22Rv1 (cell line): Measurements from ENCODE around the gene SAMD4A.
A peak's percentile ranks its signal among the peaks of the same experiment; 100 is the strongest.

Experiments used
- H3K27ac ChIP-seq: fragments of 450-650 bp; 2 replicates; pipeline ENCODE4 v1.5.1; 2017
- ZFX ChIP-seq: fragments of 450-650 bp; IDR thresholded peaks from 2 replicates; pipeline ENCODE4 v1.6.1; 2017; ENCODE audit warnings: antibody characterized with exemption, borderline replicate concordance
- TF ChIP-seq, protein P1 (sequence below): fragments of 450-650 bp; IDR thresholded peaks from 2 replicates; pipeline ENCODE4 v1.5.1; 2017; ENCODE audit warnings: mild to moderate bottlenecking

Gene SAMD4A

DNA sequence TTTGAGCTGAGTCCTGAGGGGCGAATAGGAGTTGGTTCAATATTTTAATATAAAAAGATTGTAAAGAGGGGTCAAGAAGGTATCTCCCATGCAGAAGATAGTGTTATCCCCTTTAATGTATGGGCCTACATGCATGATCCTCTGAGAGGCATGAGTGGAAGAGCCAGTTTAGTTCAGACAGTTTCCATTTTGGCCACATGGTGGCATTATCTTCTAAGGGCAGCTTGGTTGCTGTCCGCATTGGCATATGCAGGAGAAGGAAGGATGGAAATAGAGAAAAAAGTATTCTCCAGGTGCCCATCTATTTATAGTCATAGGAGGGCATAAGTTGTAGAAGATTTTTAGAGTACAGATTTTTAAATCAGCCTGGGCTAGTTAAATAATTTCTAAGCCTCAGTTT is 5.4 kb downstream of the SAMD4A start:
- no peak overlapping the region for H3K27ac ChIP-seq
- TF ChIP-seq ZFX, result no peak
- TF ChIP-seq, protein P1, sequence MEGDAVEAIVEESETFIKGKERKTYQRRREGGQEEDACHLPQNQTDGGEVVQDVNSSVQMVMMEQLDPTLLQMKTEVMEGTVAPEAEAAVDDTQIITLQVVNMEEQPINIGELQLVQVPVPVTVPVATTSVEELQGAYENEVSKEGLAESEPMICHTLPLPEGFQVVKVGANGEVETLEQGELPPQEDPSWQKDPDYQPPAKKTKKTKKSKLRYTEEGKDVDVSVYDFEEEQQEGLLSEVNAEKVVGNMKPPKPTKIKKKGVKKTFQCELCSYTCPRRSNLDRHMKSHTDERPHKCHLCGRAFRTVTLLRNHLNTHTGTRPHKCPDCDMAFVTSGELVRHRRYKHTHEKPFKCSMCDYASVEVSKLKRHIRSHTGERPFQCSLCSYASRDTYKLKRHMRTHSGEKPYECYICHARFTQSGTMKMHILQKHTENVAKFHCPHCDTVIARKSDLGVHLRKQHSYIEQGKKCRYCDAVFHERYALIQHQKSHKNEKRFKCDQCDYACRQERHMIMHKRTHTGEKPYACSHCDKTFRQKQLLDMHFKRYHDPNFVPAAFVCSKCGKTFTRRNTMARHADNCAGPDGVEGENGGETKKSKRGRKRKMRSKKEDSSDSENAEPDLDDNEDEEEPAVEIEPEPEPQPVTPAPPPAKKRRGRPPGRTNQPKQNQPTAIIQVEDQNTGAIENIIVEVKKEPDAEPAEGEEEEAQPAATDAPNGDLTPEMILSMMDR, result peak; percentile 70

DNA sequence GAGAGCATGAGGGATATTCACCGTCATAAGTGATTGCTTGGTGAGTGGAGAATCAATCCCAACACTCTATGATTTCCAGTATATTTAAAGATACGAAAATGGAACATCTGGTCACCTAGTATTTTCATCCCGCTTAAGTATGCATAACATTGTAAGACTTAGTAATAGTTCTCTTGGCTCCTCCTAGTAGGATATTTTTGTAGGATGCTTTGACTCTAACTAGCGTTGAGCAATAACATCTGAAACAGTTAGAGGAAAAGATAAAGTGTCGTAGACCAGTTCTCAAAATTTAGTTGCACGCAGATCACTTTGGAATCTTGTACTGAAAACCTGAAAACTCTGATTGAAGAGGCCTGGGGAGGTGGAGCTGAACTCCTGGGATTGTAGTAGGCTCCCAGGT is 7.6 kb downstream of the SAMD4A start:
- no peak overlapping the region for H3K27ac ChIP-seq
- TF ChIP-seq ZFX, result no peak
- TF ChIP-seq, protein P1, result no peak

DNA sequence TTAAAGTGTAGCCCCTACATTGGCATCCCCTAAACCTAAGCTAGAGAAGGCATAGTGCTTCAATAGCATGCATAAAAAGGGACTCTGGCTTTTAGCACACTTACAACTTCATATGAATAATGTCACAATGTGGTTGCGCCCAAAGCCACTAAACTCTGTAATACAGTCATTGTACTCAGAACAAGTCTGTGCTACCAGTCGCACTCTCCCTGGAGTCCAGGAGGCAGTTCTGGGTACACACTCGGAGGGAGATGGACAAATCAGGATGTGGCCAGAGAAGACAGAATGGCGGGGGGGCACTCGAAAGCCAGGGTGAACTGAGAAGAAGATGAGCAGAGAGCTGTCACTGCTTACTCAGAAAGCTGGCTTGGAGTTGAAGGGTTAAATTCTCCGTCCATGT is 10.6 kb downstream of the SAMD4A start:
- no peak overlapping the region for H3K27ac ChIP-seq
- no peak for TF ChIP-seq ZFX

- TF ChIP-seq ZFX, result no peak
- TF ChIP-seq, protein P1, result no peak
- H3K27ac ChIP-seq, result no peak overlapping the region
These were observed 11.0 kb downstream of the SAMD4A start for GRCh38 chr14:54577977-54578376.

DNA sequence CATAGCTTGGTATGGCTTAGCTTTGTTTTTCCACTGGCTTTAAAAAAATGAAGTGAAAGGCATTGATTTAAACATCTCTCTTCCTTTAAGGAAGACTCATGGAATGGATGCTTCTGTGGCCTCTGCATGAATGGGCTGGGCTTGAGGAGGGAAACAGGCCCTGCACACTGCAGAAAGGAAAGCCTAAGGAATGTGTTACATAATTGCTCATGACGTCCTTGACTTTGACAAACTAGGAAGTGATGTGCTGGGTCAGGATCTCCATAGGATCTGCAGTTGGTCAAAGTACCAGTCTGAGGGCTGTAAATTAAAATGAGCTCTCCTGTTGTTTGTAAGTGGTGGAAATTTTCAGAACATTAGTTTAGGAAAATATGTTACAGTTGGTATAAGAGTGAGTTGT is 12.7 kb downstream of the SAMD4A start:
- TF ChIP-seq, protein P1, result no peak
- no peak for TF ChIP-seq ZFX
- no peak overlapping the region for H3K27ac ChIP-seq

DNA sequence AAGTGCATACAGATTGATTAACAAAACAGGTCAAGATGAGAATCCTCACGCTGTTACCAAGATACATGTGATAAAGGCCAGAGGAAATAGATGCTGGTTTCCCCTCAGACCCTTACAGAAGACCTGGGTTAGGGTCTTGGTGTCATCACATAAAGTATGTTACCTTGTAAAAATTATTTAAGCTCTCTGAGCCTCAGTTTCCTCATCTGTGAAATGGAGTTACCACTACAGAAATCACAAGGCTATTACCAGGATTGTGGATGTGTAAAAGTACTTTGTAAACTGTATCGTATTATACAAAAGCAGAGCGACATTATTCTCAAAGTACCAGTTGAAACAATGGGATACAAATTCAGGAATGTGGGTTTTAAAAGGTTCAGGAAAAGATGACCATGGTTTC is 14.0 kb downstream of the SAMD4A start:
- no peak for TF ChIP-seq ZFX
- TF ChIP-seq, protein P1, result no peak
- H3K27ac ChIP-seq, result no peak overlapping the region

- TF ChIP-seq ZFX, result no peak
- TF ChIP-seq, protein P1, result no peak
- no peak overlapping the region for H3K27ac ChIP-seq
These were observed 15.4 kb downstream of the SAMD4A start for GRCh38 chr14:54582334-54582733.

DNA sequence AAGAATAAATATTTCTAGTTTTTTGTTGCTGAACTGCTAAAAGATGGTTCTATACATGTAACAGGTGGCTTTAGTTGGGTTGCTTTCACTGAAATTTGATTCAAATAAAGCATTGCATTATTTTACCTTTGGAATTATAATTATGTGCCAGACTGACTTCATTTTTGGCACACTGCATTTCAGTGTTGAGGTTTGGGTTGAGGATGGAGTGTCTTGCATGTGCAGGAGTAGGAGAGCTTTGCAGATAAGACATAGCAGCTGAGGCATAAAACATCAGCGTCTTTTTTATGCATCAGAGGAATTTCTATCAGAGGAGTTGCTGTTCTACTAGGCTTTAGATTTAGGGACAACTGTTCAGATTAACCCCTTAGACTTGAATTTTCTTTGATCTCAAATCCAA is 17.2 kb downstream of the SAMD4A start:
- TF ChIP-seq ZFX, result no peak
- TF ChIP-seq, protein P1, result no peak
- no peak overlapping the region for H3K27ac ChIP-seq
